ENCODE results near the gene BDH1. TPM values are rescaled to one million over a fixed set of nuclear protein-coding genes. Genes with fewer than 3 reads are reported as not detected.

Gene BDH1
- total and polyA plus RNA-seq, 2 of the 8 experiments (the other 6 are each of a cell fraction or from before 2014, with no cell fraction given): 27.2 to 28.1 TPM

GRCh38 chr3:197600796-197601565 lies 45.2 kb upstream of the BDH1 start (continued):
- TF ChIP-seq CTCF (IDR thresholded peaks at IDR 0.05; ENCODE audit: control extremely low read depth in 1 of 3, insufficient read depth in 1 of 3, low read depth in 1 of 3, low read length in 3 of 3) (no peak), TBP (IDR thresholded peaks at IDR 0.05; ENCODE audit: low read depth, low read length) (no peak)
